HCT116 (cell line): ENCODE measurements around the gene KRT74.

Experiments used
- CTCF ChIP-seq, 3 experiments: fragments of 200-600 bp in 1 of 3; sonication (generic) in 1 of 3; IDR thresholded peaks in 2 of 3; conservative IDR thresholded peaks in 1 of 3; 2 replicates each; pipeline ENCODE4 v1.5.1; 2012 to 2017; ENCODE audit warnings: low read depth in 2 of 3, low read length in 2 of 3, antibody characterized with exemption in 1 of 3, borderline replicate concordance in 1 of 3, control low read depth in 1 of 3, mild to moderate bottlenecking in 1 of 3, mixed read lengths in 1 of 3, mixed run types in 1 of 3, moderate library complexity in 1 of 3; ENCODE audit not compliant: insufficient read depth in 1 of 3
- EZH2 ChIP-seq: fragments of 200-600 bp; sonication (generic); IDR thresholded peaks from 2 replicates; pipeline ENCODE4 v1.6.1; 2017; ENCODE audit warnings: antibody characterized with exemption, mixed run types
- EZH2phosphoT487 ChIP-seq: fragments of 200-600 bp; IDR thresholded peaks from 2 replicates; pipeline ENCODE4 v1.6.1; 2018; ENCODE audit warnings: antibody characterized with exemption, borderline replicate concordance
- JUND ChIP-seq: IDR thresholded peaks from 2 replicates; pipeline ENCODE4 v1.6.1; 2012
- POLR2A ChIP-seq: IDR thresholded peaks from 2 replicates; pipeline ENCODE4 v1.7.0; 2011; ENCODE audit warnings: borderline replicate concordance; ENCODE audit not compliant: insufficient read depth, insufficient read length; ENCODE audit errors: extremely low read depth
- POLR2AphosphoS5 ChIP-seq: IDR thresholded peaks from 2 replicates; pipeline ENCODE4 v1.6.1; 2011; ENCODE audit warnings: mild to moderate bottlenecking, low read depth, low read length, moderate library complexity
- RAD21 ChIP-seq: IDR thresholded peaks from 2 replicates; pipeline ENCODE4 v1.6.1; 2012; ENCODE audit warnings: low read depth, mild to moderate bottlenecking
- SIN3A ChIP-seq: IDR thresholded peaks from 2 replicates; pipeline ENCODE4 v1.6.1; 2012; ENCODE audit warnings: low read depth
- SP1 ChIP-seq: IDR thresholded peaks from 2 replicates; pipeline ENCODE4 v1.6.1; 2012; ENCODE audit warnings: low read depth
- TCF7L2 ChIP-seq: IDR thresholded peaks from 2 replicates; pipeline ENCODE4 v1.7.0; 2011; ENCODE audit warnings: borderline replicate concordance, inconsistent platforms; ENCODE audit not compliant: insufficient read depth, insufficient read length; ENCODE audit errors: extremely low read depth
- YY1 ChIP-seq: IDR thresholded peaks from 2 replicates; pipeline ENCODE4 v1.6.1; 2011; ENCODE audit warnings: low read length, low read depth, moderate library complexity, mild to moderate bottlenecking; ENCODE audit not compliant: insufficient replicate concordance; ENCODE audit errors: extremely low read depth
- ZBTB33 ChIP-seq: IDR thresholded peaks from 2 replicates; pipeline ENCODE4 v1.6.1; 2011; ENCODE audit warnings: mild to moderate bottlenecking, low read length, moderate library complexity; ENCODE audit not compliant: insufficient replicate concordance; ENCODE audit errors: extremely low read depth
- ZFX ChIP-seq: fragments of 450-650 bp; IDR thresholded peaks from 2 replicates; pipeline ENCODE4 v1.6.1; 2017

GRCh38 chr12:52616680-52617402 is 43.2 kb upstream of the KRT74 start:
- TF ChIP-seq CTCF (IDR thresholded peaks at IDR 0.05 in 2 of 3, conservative IDR thresholded peaks at IDR 0.05 in 1 of 3; ENCODE audit: borderline replicate concordance in 1 of 3, insufficient read depth in 1 of 3, low read depth in 2 of 3, low read length in 2 of 3) = no peak
- TF ChIP-seq EZH2 = no peak
- no peak for TF ChIP-seq EZH2phosphoT487
- no peak for TF ChIP-seq YY1
- TF ChIP-seq TCF7L2 = no peak
- no peak for TF ChIP-seq RAD21
- no peak for TF ChIP-seq POLR2AphosphoS5
- TF ChIP-seq SP1 = no peak
- no peak for TF ChIP-seq ZBTB33
- no peak for TF ChIP-seq SIN3A
- TF ChIP-seq JUND = no peak
- TF ChIP-seq POLR2A = no peak
- no peak for TF ChIP-seq ZFX
